H1 (cell line): Measurements from ENCODE around the gene SELENOF. TPM values are rescaled to one million over a fixed set of nuclear protein-coding genes. Genes with fewer than 3 reads are reported as not detected.

Source experiments
- CTCF ChIA-PET: fragments of 300-600 bp; sonication (Branson Sonifier 250); formaldehyde crosslinking; loops from one replicate; lab custom pipeline; 2021; ENCODE audit not compliant: partially characterized antibody; lab: Charles Lee
- POLR2A ChIA-PET: fragments of 300-600 bp; sonication (Branson Sonifier 250); formaldehyde crosslinking; loops from one replicate; lab custom pipeline; 2021; ENCODE audit warnings: inconsistent platforms; ENCODE audit not compliant: partially characterized antibody; lab: Charles Lee
- DNase-seq, 2 experiments: peaks; one replicate each; pipeline versions ENCODE4 v3.0.0 to v3.0.0-alpha.2; 2010 to 2022; ENCODE audit warnings: low spot score in 2 of 2, low read depth in 1 of 2, mixed read lengths in 1 of 2
- FAIRE-seq: peaks from 2 replicates; lab custom pipeline; 2011; peaks lifted over from hg19 to GRCh38; lab: Jason Lieb, UNC
- H2AFZ ChIP-seq: 2 replicates; pipeline ENCODE4 v1.8.1; 2012; ENCODE audit warnings: low read length, inconsistent platforms
- H2AK5ac ChIP-seq: 2 replicates; pipeline ENCODE4 v1.6.1; 2013; ENCODE audit warnings: low read depth, low read length
- H2BK120ac ChIP-seq: replicated peaks from 2 replicates; pipeline ENCODE3; 2013; ENCODE audit warnings: low read depth, low read length, inconsistent platforms
- H2BK12ac ChIP-seq: 2 replicates; pipeline ENCODE4 v1.6.1; 2013; ENCODE audit warnings: low read depth, low read length
- H2BK15ac ChIP-seq: 2 replicates; pipeline ENCODE4 v1.6.1; 2013; ENCODE audit warnings: low read length
- H2BK20ac ChIP-seq: 2 replicates; pipeline ENCODE4 v1.6.1; 2013; ENCODE audit warnings: low read length
- H2BK5ac ChIP-seq: 2 replicates; pipeline ENCODE4 v1.6.1; 2013; ENCODE audit warnings: low read depth, low read length
- H3K14ac ChIP-seq: 2 replicates; pipeline ENCODE4 v1.6.1; 2013; ENCODE audit warnings: inconsistent platforms; ENCODE audit not compliant: insufficient read length
- H3K18ac ChIP-seq: 2 replicates; pipeline ENCODE4 v1.6.1; 2013; ENCODE audit warnings: low read length; ENCODE audit errors: extremely low read depth
- H3K23ac ChIP-seq: 2 replicates; pipeline ENCODE4 v1.6.1; 2013; ENCODE audit warnings: inconsistent platforms; ENCODE audit not compliant: insufficient read length
- H3K23me2 ChIP-seq: 2 replicates; pipeline ENCODE4 v1.6.1; 2013; ENCODE audit warnings: low read depth, low read length
- H3K27ac ChIP-seq: 2 replicates; pipeline ENCODE4 v1.6.1; 2011; ENCODE audit warnings: low read depth, low read length, inconsistent platforms
- H3K27me3 ChIP-seq, 4 experiments: replicated peaks in 1 of 4; 1 replicate in 1 of 4; 2 replicates in 3 of 4; pipeline versions ENCODE4 v1.6.1 to v1.8.1; 2011 to 2013; ENCODE audit warnings: low read length in 3 of 4, mild to moderate bottlenecking in 3 of 4, inconsistent platforms in 2 of 4, mixed read lengths in 2 of 4, moderate library complexity in 1 of 4; ENCODE audit not compliant: control insufficient read depth in 3 of 4, insufficient read depth in 3 of 4; ENCODE audit errors: extremely low read depth in 1 of 4
- H3K36me3 ChIP-seq, 4 experiments: 2 replicates each; pipeline versions ENCODE4 v1.6.1 to v1.8.1; 2011 to 2013; ENCODE audit warnings: mild to moderate bottlenecking in 4 of 4, low read length in 3 of 4, moderate library complexity in 2 of 4, control low read depth in 1 of 4, inconsistent platforms in 1 of 4; ENCODE audit not compliant: insufficient read depth in 4 of 4, control insufficient read depth in 2 of 4
- H3K4ac ChIP-seq: replicated peaks from 2 replicates; pipeline ENCODE3; 2013; ENCODE audit warnings: low read length, low read depth, mixed read lengths, inconsistent platforms; ENCODE audit not compliant: insufficient read length
- H3K4me1 ChIP-seq, 4 experiments: replicated peaks in 1 of 4; 1 replicate in 1 of 4; 2 replicates in 3 of 4; pipeline versions ENCODE4 v1.6.1 to v1.8.1; 2011 to 2013; ENCODE audit warnings: low read length in 3 of 4, inconsistent platforms in 2 of 4, mixed read lengths in 1 of 4; ENCODE audit not compliant: insufficient read depth in 4 of 4, control insufficient read depth in 3 of 4
- H3K4me2 ChIP-seq, 2 experiments: 2 replicates each; pipeline versions ENCODE4 v1.6.1 to v1.8.1; 2011 to 2013; ENCODE audit warnings: low read depth in 2 of 2, low read length in 2 of 2, control low read depth in 1 of 2, inconsistent platforms in 1 of 2, mild to moderate bottlenecking in 1 of 2; ENCODE audit not compliant: insufficient read depth in 1 of 2
- H3K4me3 ChIP-seq, 4 experiments: fragments of 200-600, 300-600 bp in 1 of 4; sonication (generic), shearing (Covaris generic), sonication (Bioruptor Twin) in 1 of 4; 2 replicates each; pipeline versions ENCODE4 v1.5.1 to v1.8.1; 2011 to 2016; ENCODE audit warnings: low read length in 4 of 4, low read depth in 3 of 4, control low read depth in 2 of 4, inconsistent platforms in 2 of 4, mild to moderate bottlenecking in 2 of 4, mixed read lengths in 1 of 4, moderate library complexity in 1 of 4; ENCODE audit not compliant: insufficient read depth in 2 of 4; ENCODE audit errors: extremely low read depth in 1 of 4
- H3K56ac ChIP-seq: replicated peaks from 2 replicates; pipeline ENCODE3; 2013; ENCODE audit warnings: low read depth, mild to moderate bottlenecking, mixed read lengths, low read length, inconsistent platforms; ENCODE audit not compliant: insufficient read length
- H3K79me1 ChIP-seq: 2 replicates; pipeline ENCODE4 v1.6.1; 2013; ENCODE audit warnings: low read depth, low read length, control low read depth
- H3K79me2 ChIP-seq, 2 experiments: 2 replicates each; pipeline versions ENCODE4 v1.6.1 to v1.8.1; 2012 to 2013; ENCODE audit warnings: low read length in 2 of 2, mild to moderate bottlenecking in 2 of 2, inconsistent platforms in 1 of 2; ENCODE audit not compliant: insufficient read depth in 2 of 2, control insufficient read depth in 1 of 2
- H3K9ac ChIP-seq, 4 experiments: replicated peaks in 1 of 4; 1 replicate in 1 of 4; 2 replicates in 3 of 4; pipeline versions ENCODE4 v1.6.1 to v1.8.1; 2011 to 2013; ENCODE audit warnings: low read depth in 3 of 4, low read length in 3 of 4, control low read depth in 2 of 4, mild to moderate bottlenecking in 2 of 4, moderate library complexity in 2 of 4, inconsistent platforms in 1 of 4; ENCODE audit errors: extremely low read depth in 1 of 4
- H3K9me3 ChIP-seq, 2 experiments: 2 replicates each; pipeline versions ENCODE4 v1.6.1 to v1.8.1; 2012 to 2013; ENCODE audit warnings: mild to moderate bottlenecking in 2 of 2, moderate library complexity in 2 of 2, control low read depth in 1 of 2, inconsistent platforms in 1 of 2, low read depth in 1 of 2, low read length in 1 of 2, mixed read lengths in 1 of 2; ENCODE audit not compliant: insufficient read depth in 2 of 2
- H4K20me1 ChIP-seq, 2 experiments: replicated peaks in 1 of 2; 2 replicates each; pipeline versions ENCODE3 to v1.8.1; 2011 to 2013; ENCODE audit warnings: inconsistent platforms in 2 of 2, low read length in 2 of 2, mild to moderate bottlenecking in 1 of 2; ENCODE audit not compliant: insufficient read depth in 2 of 2, control insufficient read depth in 1 of 2
- H4K5ac ChIP-seq: 2 replicates; pipeline ENCODE4 v1.6.1; 2013; ENCODE audit warnings: low read length, low read depth, mixed read lengths, inconsistent platforms; ENCODE audit not compliant: insufficient read length
- H4K8ac ChIP-seq: 2 replicates; pipeline ENCODE4 v1.8.0; 2013; ENCODE audit warnings: mild to moderate bottlenecking, moderate library complexity, low read length, inconsistent platforms; ENCODE audit not compliant: insufficient read depth; ENCODE audit errors: extremely low read depth
- H4K91ac ChIP-seq: replicated peaks from 2 replicates; pipeline ENCODE3; 2013; ENCODE audit warnings: low read length, mixed read lengths, inconsistent platforms; ENCODE audit not compliant: insufficient read length
- GTF2F1 ChIP-seq: IDR thresholded peaks from 2 replicates; pipeline ENCODE4 v1.6.1; 2012; ENCODE audit warnings: low read depth, low read length, improper control_type of control experiment, borderline replicate concordance
- PHF8 ChIP-seq: fragments of 200-600 bp; sonication (generic); conservative IDR thresholded peaks from 2 replicates; pipeline ENCODE4 v1.7.1; 2012; ENCODE audit warnings: low read depth, mild to moderate bottlenecking, inconsistent platforms, low read length, moderate library complexity
- RNF2 ChIP-seq: fragments of 200-900, 300-1000 bp; sonication (generic); IDR thresholded peaks from 2 replicates; pipeline ENCODE4 v1.7.1; 2016; ENCODE audit warnings: borderline replicate concordance, low read depth, mild to moderate bottlenecking, antibody characterized with exemption, low read length; ENCODE audit not compliant: poor library complexity, severe bottlenecking; ENCODE audit errors: missing control alignments
- SAP30 ChIP-seq: fragments of 300-600 bp; sonication (generic); IDR thresholded peaks from 2 replicates; pipeline ENCODE4 v1.7.1; 2012; ENCODE audit warnings: low read length, moderate library complexity, mild to moderate bottlenecking, inconsistent platforms; ENCODE audit not compliant: insufficient read depth, insufficient replicate concordance
- ZNF274 ChIP-seq: IDR thresholded peaks from 2 replicates; pipeline ENCODE4 v1.7.0; 2012; ENCODE audit warnings: low read length, borderline replicate concordance; ENCODE audit errors: extremely low read depth
- WGBS, 2 experiments: shearing (Covaris generic) in 1 of 2; methylation state at CpG; one replicate each; pipeline versions ENCODE4 v1.1.6 to v1.1.7; 2013 to 2015; ENCODE audit warnings: low lambda C conversion rate in 2 of 2, mixed read lengths in 2 of 2, inconsistent platforms in 1 of 2, low coverage in 1 of 2, missing lambda C conversion rate in 1 of 2; ENCODE audit not compliant: insufficient replicate concordance in 2 of 2, insufficient coverage in 1 of 2, insufficient read length in 1 of 2; ENCODE audit errors: extremely low coverage in 1 of 2, missing lambda C conversion rate in 1 of 2; 5-methylcytosine and 5-hydroxymethylcytosine counted together
- polyA plus RNA-seq, 7 experiments: library from polyadenylated mRNA; depleted of rRNA in 3 of 7; stranded (reverse) in 5 of 7; unstranded in 2 of 7; fragments of >200 nt in 5 of 7; fragments of 200-250 nt in 2 of 7; gene quantifications; 1 replicate in 5 of 7; 2 replicates in 1 of 7; 4 replicates in 1 of 7; pipeline versions ENCODE4 v1.2.1 to v1.2.3, GENCODE V29; 2011 to 2013; ENCODE audit warnings: missing spikeins in 2 of 7, mixed read lengths in 2 of 7
- total RNA-seq: library from RNA; stranded (reverse); fragmentation: NEBNext Ultra II Directional; extraction: Animal tissue kit (Norgen Biotek cat#: 25700); gene quantifications from 2 replicates; pipeline ENCODE4 v1.2.1, GENCODE V29; 2021
- TF ChIP-seq, protein P1 (sequence below): IDR thresholded peaks from 2 replicates; pipeline ENCODE4 v1.6.1; 2012; ENCODE audit warnings: inconsistent platforms

SELENOF gene
- total and polyA plus RNA-seq, 2 of the 8 experiments (the other 6 are each of a cell fraction or from before 2014, with no cell fraction given), result 70.7 to 163 TPM

GRCh38 chr1:86948212-86948611, 34.3 kb upstream of the SELENOF start:
- Histone ChIP-seq H3K27me3 (no peaks in the 10 kb centered on the region), H3K79me1 (no peaks in the 10 kb centered on the region; the same call in 1 of the 2 replicates), H3K79me2 (peaks cover 3 to 97% of the 10 kb centered on the region in 2 experiments; a peak in 3 of 4 replicates), H2BK15ac (no peak overlapping the region), H3K4me3 (no peak overlapping the region), H4K8ac (no peak overlapping the region), H4K20me1 (no peaks in the 10 kb centered on the region), H2BK12ac (no peak overlapping the region), H2BK5ac (no peak overlapping the region), H2AFZ (no peak overlapping the region), H3K23me2 (no peaks in the 10 kb centered on the region), H2AK5ac (no peak overlapping the region), H3K4me2 (no peak overlapping the region), H3K9me3 (peaks cover 0 to 2% of the 10 kb centered on the region in 2 experiments; a peak in 1 of 4 replicates), H3K4ac (no peak overlapping the region), H2BK20ac (no peak overlapping the region), H4K5ac (no peak overlapping the region), H2BK120ac (no peak overlapping the region), H3K18ac (no peak overlapping the region), H3K23ac (no peak overlapping the region), H3K27ac (no peak overlapping the region), H3K9ac (no peak overlapping the region), H4K91ac (no peak overlapping the region), H3K36me3 (no peaks in the 10 kb centered on the region), H3K14ac (no peak overlapping the region), H3K4me1 (peaks cover 0 to 10% (median 4%) of the 10 kb centered on the region in 4 experiments; a peak in 4 of 7 replicates), H3K56ac (no peak overlapping the region)
- 92% methylated on average over 5 of the region's 5 CpGs; no CpG with 5 or more reads in 1 of the 2 experiments for WGBS, 2 experiments
- ChIA-PET POLR2A (no interaction called here), CTCF (interaction anchor here (0.6 to 1.9 kb wide), 3 partner anchors 17 to 449 kb away, joined by 3 to 10 read pairs (median 6); no protein-coding TSS in a partner anchor)
- DNase-seq (no peak), FAIRE-seq (no peak)
- TF ChIP-seq RNF2 (no peak), ZNF274 (no peak), SAP30 (no peak), PHF8 (no peak), GTF2F1 (no peak)
- TF ChIP-seq, protein P1, sequence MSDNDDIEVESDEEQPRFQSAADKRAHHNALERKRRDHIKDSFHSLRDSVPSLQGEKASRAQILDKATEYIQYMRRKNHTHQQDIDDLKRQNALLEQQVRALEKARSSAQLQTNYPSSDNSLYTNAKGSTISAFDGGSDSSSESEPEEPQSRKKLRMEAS, result no peak
